SU-DHL-6 (cell line): Measurements from ENCODE around the gene PDE8B.

Source experiments
- H2AFZ ChIP-seq: fragments of 200-600 bp; sonication (generic); 2 replicates; pipeline ENCODE4 v1.6.1; 2014; ENCODE audit warnings: low read depth, mild to moderate bottlenecking, moderate library complexity, mixed read lengths, antibody characterized with exemption, low read length; ENCODE audit not compliant: severe bottlenecking
- H3F3A ChIP-seq: fragments of 200-600 bp; shearing (Covaris generic); 2 replicates; pipeline ENCODE4 v1.6.0; 2016; ENCODE audit warnings: antibody characterized with exemption, mild to moderate bottlenecking; ENCODE audit not compliant: insufficient read depth
- H3K27ac ChIP-seq: fragments of 200-600 bp; sonication (generic); 2 replicates; pipeline ENCODE4 v1.5.1; 2016; ENCODE audit warnings: low read depth, mild to moderate bottlenecking, low read length, moderate library complexity, mixed read lengths
- H3K27me3 ChIP-seq: fragments of 200-600 bp; sonication (generic), shearing (Covaris generic); 2 replicates; pipeline ENCODE4 v1.6.0; 2014; ENCODE audit warnings: mild to moderate bottlenecking, low read length
- H3K36me3 ChIP-seq: fragments of 200-600 bp; sonication (generic); 2 replicates; pipeline ENCODE4 v1.6.1; 2014; ENCODE audit warnings: mild to moderate bottlenecking, low read length, mixed read lengths
- H3K4me2 ChIP-seq: fragments of 300-600, 200-600 bp; shearing (Covaris generic), sonication (generic); 2 replicates; pipeline ENCODE4 v1.6.0; 2014; ENCODE audit warnings: low read length, low read depth, mild to moderate bottlenecking; ENCODE audit not compliant: poor library complexity, severe bottlenecking
- H3K4me3 ChIP-seq: fragments of 200-600 bp; sonication (generic); 2 replicates; pipeline ENCODE4 v1.5.1; 2014; ENCODE audit warnings: antibody characterized with exemption, low read length, mild to moderate bottlenecking, mixed read lengths; ENCODE audit not compliant: insufficient read depth, poor library complexity, severe bottlenecking
- H3K79me2 ChIP-seq: fragments of 200-600 bp; sonication (generic); 2 replicates; pipeline ENCODE4 v1.6.1; 2014; ENCODE audit warnings: mild to moderate bottlenecking, low read length, moderate library complexity; ENCODE audit not compliant: insufficient read depth
- H3K9ac ChIP-seq: fragments of 200-600 bp; sonication (generic); 2 replicates; pipeline ENCODE4 v1.7.0; 2014; ENCODE audit warnings: mild to moderate bottlenecking, low read length
- H3K9me2 ChIP-seq: fragments of 200-600 bp; sonication (generic); replicated peaks from 2 replicates; pipeline ENCODE4 v1.6.1; 2014; ENCODE audit warnings: low read length; ENCODE audit not compliant: insufficient read depth
- H3K9me3 ChIP-seq: fragments of 200-600 bp; sonication (generic); 2 replicates; pipeline ENCODE4 v1.6.1; 2014; ENCODE audit warnings: low read length, mixed read lengths; ENCODE audit not compliant: insufficient read depth
- H4K20me1 ChIP-seq: fragments of 200-600 bp; sonication (generic); 2 replicates; pipeline ENCODE4 v1.6.1; 2014; ENCODE audit warnings: low read depth, mild to moderate bottlenecking, antibody characterized with exemption, low read length, moderate library complexity, mixed read lengths
- CTCF ChIP-seq: fragments of 200-600 bp; sonication (generic); IDR thresholded peaks from one replicate; pipeline ENCODE4 v1.5.1; 2017; ENCODE audit warnings: antibody characterized with exemption, mild to moderate bottlenecking, low read length, moderate library complexity; ENCODE audit not compliant: insufficient read depth, poor library complexity, severe bottlenecking
- EZH2phosphoT487 ChIP-seq: fragments of 200-600 bp; sonication (generic), shearing (Covaris generic); conservative IDR thresholded peaks from 2 replicates; pipeline ENCODE4 v1.6.1; 2018; ENCODE audit warnings: mild to moderate bottlenecking, antibody characterized with exemption, low read length, moderate library complexity, mixed read lengths

PDE8B gene

GRCh38 chr5:77182367-77182766 is 28.1 kb upstream of the PDE8B start:
- Histone ChIP-seq H3K4me3 (no peak overlapping the region), H3K9ac (no peak overlapping the region), H2AFZ (no peak overlapping the region), H3K36me3 (no peaks in the 10 kb centered on the region), H3K27me3 (no peaks in the 10 kb centered on the region), H3K9me3 (no peaks in the 10 kb centered on the region), H3K27ac (no peak overlapping the region), H4K20me1 (no peaks in the 10 kb centered on the region), H3F3A (no peaks in the 10 kb centered on the region), H3K79me2 (no peaks in the 10 kb centered on the region), H3K4me2 (no peak overlapping the region), H3K9me2 (no peaks in the 10 kb centered on the region)
- TF ChIP-seq EZH2phosphoT487 (no peak), CTCF (no peak)

- Histone ChIP-seq H3K9me2 (no peaks in the 10 kb centered on the region), H3F3A (no peaks in the 10 kb centered on the region), H2AFZ (no peak overlapping the region), H4K20me1 (no peaks in the 10 kb centered on the region), H3K9me3 (no peaks in the 10 kb centered on the region), H3K27ac (no peak overlapping the region), H3K9ac (no peak overlapping the region), H3K4me3 (no peak overlapping the region), H3K36me3 (no peaks in the 10 kb centered on the region), H3K27me3 (no peaks in the 10 kb centered on the region), H3K4me2 (no peak overlapping the region), H3K79me2 (no peaks in the 10 kb centered on the region)
- TF ChIP-seq CTCF (no peak), EZH2phosphoT487 (no peak)
These were observed 23.7 kb upstream of the PDE8B start for GRCh38 chr5:77186652-77187370.

- Histone ChIP-seq H3K9ac (no peak overlapping the region), H3K27ac (no peak overlapping the region), H3K9me3 (no peaks in the 10 kb centered on the region), H3K27me3 (no peaks in the 10 kb centered on the region), H2AFZ (no peak overlapping the region), H3K4me3 (no peak overlapping the region), H3K4me2 (no peak overlapping the region), H3F3A (no peaks in the 10 kb centered on the region), H3K36me3 (no peaks in the 10 kb centered on the region), H3K79me2 (no peaks in the 10 kb centered on the region), H3K9me2 (no peaks in the 10 kb centered on the region), H4K20me1 (no peaks in the 10 kb centered on the region)
- TF ChIP-seq EZH2phosphoT487 (no peak), CTCF (no peak)
These were observed 21.1 kb upstream of the PDE8B start for GRCh38 chr5:77189421-77189820.
